Neural progenitor cell (in vitro differentiated cells): Measurements from ENCODE around the gene FGD2.

Source experiments
- EZH2 ChIP-seq: fragments of 200-600 bp; sonication (generic); IDR thresholded peaks from 2 replicates; pipeline ENCODE4 v1.6.1; 2017; ENCODE audit warnings: antibody characterized with exemption, mild to moderate bottlenecking, moderate library complexity
- EZH2phosphoT487 ChIP-seq: fragments of 200-600 bp; sonication (generic); IDR thresholded peaks from 2 replicates; pipeline ENCODE4 v1.6.1; 2017; ENCODE audit warnings: antibody characterized with exemption

- no peak for TF ChIP-seq EZH2
- no peak for TF ChIP-seq EZH2phosphoT487
Measured at GRCh38 chr6:37017606-37018197, 12.2 kb downstream of the FGD2 start.
